Mesendoderm (in vitro differentiated cells): ENCODE data around the gene TAOK1.
"Not testable (repeated sequence)": the region's sequence is repeated elsewhere in the genome, so short reads cannot be mapped to it uniquely, and the experiment has no call there.

ENCODE experiments used
- DNase-seq: peaks from one replicate; pipeline ENCODE4 v3.0.0; 2013
- H2AK5ac ChIP-seq: 2 replicates; pipeline ENCODE4 v1.6.1; 2013; ENCODE audit warnings: low read length, inconsistent platforms
- H2BK120ac ChIP-seq: 2 replicates; pipeline ENCODE4 v1.6.1; 2013; ENCODE audit warnings: low read depth, mild to moderate bottlenecking, low read length, moderate library complexity, mixed read lengths
- H2BK15ac ChIP-seq: replicated peaks from 2 replicates; pipeline ENCODE4 v1.6.1; 2013; ENCODE audit warnings: low read depth, mild to moderate bottlenecking, moderate library complexity
- H2BK5ac ChIP-seq: 2 replicates; pipeline ENCODE4 v1.6.1; 2013; ENCODE audit warnings: low read length, inconsistent platforms
- H3K18ac ChIP-seq: 2 replicates; pipeline ENCODE4 v1.6.1; 2013; ENCODE audit warnings: mild to moderate bottlenecking, low read length, mixed read lengths
- H3K23ac ChIP-seq: one replicate; pipeline ENCODE4 v1.6.1; 2013; ENCODE audit warnings: low read length
- H3K27ac ChIP-seq: 2 replicates; pipeline ENCODE4 v1.5.1; 2013; ENCODE audit warnings: low read depth, mild to moderate bottlenecking, inconsistent platforms, low read length, moderate library complexity
- H3K27me3 ChIP-seq: 2 replicates; pipeline ENCODE4 v1.6.1; 2013; ENCODE audit warnings: low read length, control low read depth, mild to moderate bottlenecking, inconsistent platforms; ENCODE audit not compliant: insufficient read depth, poor library complexity
- H3K36me3 ChIP-seq: 2 replicates; pipeline ENCODE4 v1.6.1; 2013; ENCODE audit warnings: low read length, inconsistent platforms; ENCODE audit not compliant: control insufficient read depth, insufficient read depth
- H3K4ac ChIP-seq: one replicate; pipeline ENCODE4 v1.6.1; 2013; ENCODE audit warnings: low read depth, mild to moderate bottlenecking, low read length, moderate library complexity
- H3K4me1 ChIP-seq: 2 replicates; pipeline ENCODE4 v1.6.1; 2013; ENCODE audit warnings: low read depth, low read length, inconsistent platforms; ENCODE audit not compliant: control insufficient read depth
- H3K4me2 ChIP-seq: 2 replicates; pipeline ENCODE4 v1.6.1; 2013; ENCODE audit warnings: low read length
- H3K4me3 ChIP-seq: 2 replicates; pipeline ENCODE4 v1.5.1; 2013; ENCODE audit warnings: mild to moderate bottlenecking, low read length
- H3K56ac ChIP-seq: one replicate; pipeline ENCODE4 v1.6.1; 2013; ENCODE audit warnings: low read length
- H3K79me1 ChIP-seq: 2 replicates; pipeline ENCODE4 v1.6.1; 2013; ENCODE audit warnings: low read length, inconsistent platforms
- H3K79me2 ChIP-seq: 2 replicates; pipeline ENCODE4 v1.6.1; 2013; ENCODE audit warnings: mild to moderate bottlenecking, low read length; ENCODE audit not compliant: control insufficient read depth, insufficient read depth
- H3K9ac ChIP-seq: 2 replicates; pipeline ENCODE4 v1.6.1; 2013; ENCODE audit warnings: low read length, inconsistent platforms
- H4K5ac ChIP-seq: one replicate; pipeline ENCODE4 v1.6.1; 2013; ENCODE audit warnings: low read length
- H4K8ac ChIP-seq: one replicate; pipeline ENCODE4 v1.6.1; 2013; ENCODE audit warnings: low read depth, mild to moderate bottlenecking, control low read depth, low read length, moderate library complexity
- WGBS: extraction: QIAGEN DNeasy Blood & Tissue Kit; methylation state at CpG from one replicate; pipeline ENCODE4 v1.1.7; 2013; ENCODE audit warnings: low lambda C conversion rate, missing lambda C conversion rate; ENCODE audit not compliant: insufficient coverage; ENCODE audit errors: extremely low coverage; 5-methylcytosine and 5-hydroxymethylcytosine counted together

Gene TAOK1

DNA sequence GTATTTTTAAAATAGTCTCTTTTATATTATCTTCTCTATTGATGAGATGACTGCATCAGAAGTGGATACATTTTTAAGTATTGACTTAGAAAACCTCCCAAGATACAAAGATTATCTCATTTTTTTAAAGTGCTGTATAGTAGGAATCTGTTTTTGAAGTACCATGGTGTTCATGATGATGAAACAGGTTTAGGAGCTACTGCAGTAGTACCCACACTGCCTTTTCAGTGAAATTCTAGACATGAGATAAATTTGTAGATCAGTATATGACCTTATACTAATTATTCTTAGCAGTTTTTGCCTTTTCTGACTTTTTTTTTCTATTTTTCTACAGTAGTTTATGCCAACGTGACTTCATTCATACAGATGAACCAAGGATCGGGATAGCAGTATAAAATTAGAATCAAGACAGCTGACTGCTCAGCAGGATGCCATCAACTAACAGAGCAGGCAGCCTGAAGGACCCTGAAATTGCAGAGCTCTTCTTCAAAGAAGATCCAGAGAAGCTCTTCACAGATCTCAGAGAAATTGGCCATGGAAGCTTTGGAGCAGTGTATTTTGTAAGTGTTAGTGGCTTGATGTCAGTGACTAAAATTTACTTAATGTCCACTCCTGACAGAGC lies 61.1 kb downstream of the TAOK1 start:
- no peak overlapping the region for H3K4me3 ChIP-seq
- H2BK5ac ChIP-seq, result no peak overlapping the region
- no peaks in the 10 kb centered on the region for H3K36me3 ChIP-seq
- no peak overlapping the region for H3K18ac ChIP-seq
- no peak overlapping the region for H3K4ac ChIP-seq
- H3K9ac ChIP-seq, result no peak overlapping the region
- no peak overlapping the region for H3K23ac ChIP-seq
- WGBS, result no CpG with 5 or more reads among the region's 2 CpGs
- DNase-seq, result no peak
- peaks cover 5% of the 10 kb centered on the region for H3K79me1 ChIP-seq
- H2BK120ac ChIP-seq, result no peak overlapping the region
- H4K8ac ChIP-seq, result no peak overlapping the region
- H3K27ac ChIP-seq, result no peak overlapping the region
- H3K56ac ChIP-seq, result no peak overlapping the region
- H3K27me3 ChIP-seq, result no peaks in the 10 kb centered on the region
- H4K5ac ChIP-seq, result no peak overlapping the region
- peaks cover 22% of the 10 kb centered on the region for H3K79me2 ChIP-seq
- no peak overlapping the region for H2AK5ac ChIP-seq
- H3K4me1 ChIP-seq, result no peaks in the 10 kb centered on the region
- H3K4me2 ChIP-seq, result no peak overlapping the region
- no peak overlapping the region for H2BK15ac ChIP-seq

DNA sequence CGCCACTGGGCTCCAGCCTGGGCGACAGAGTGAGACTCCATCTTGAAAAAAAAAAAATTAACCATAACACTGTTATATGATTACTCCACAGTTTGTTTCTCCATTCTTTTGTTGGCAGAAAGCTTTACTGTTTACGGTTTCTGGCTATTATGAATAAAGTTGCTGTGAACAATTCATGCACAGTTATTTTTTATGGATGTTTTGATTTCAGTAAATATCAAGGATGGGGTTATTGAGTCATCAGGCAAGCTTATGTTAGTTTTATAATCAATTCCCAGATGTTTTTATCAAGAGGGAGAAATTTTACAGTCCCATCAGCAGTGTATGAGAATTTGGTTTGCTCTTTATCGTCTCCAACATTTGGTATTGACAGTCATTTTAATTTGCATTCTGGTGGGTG lies 67.9 kb downstream of the TAOK1 start:
- no CpG with 5 or more reads among the region's 4 CpGs for WGBS
- no peak overlapping the region for H2AK5ac ChIP-seq

DNA sequence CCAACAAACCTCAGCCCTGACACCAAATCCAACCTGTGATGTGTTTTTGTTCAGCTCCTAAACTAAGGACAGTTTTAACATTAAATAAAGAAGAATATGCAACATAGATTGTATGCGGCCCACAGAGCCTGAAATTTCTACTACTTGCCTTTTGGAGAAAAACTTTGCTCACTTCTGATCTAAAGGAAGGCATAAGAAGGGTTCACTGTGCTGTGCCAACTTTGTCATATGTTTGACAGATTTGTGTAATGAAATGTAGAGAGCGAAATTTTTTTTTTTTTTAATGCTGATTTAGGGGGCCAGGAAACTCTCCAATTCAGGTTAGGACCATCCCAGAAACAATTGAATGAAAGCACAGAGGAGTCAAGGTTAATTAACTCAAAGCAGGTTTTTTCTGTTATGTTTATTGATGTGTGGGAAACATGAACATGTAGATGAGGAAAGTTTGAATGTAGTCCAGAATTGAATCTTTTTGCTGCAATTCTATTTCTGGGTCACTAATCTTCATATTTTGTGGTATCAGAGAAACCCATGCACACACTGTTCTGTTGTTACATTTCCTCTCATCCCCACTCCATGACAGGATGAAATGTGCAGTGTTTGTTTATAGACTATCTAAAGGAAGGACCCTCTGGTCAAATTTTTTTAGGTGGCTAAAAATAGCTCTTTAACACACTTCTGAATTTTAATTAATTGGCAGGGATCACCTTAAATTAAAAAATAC lies 71.5 kb downstream of the TAOK1 start:
- H4K8ac ChIP-seq, result no peak overlapping the region
- WGBS, result no CpG with 5 or more reads among the region's 2 CpGs
- no peak overlapping the region for H3K27ac ChIP-seq
- no peak overlapping the region for H2BK15ac ChIP-seq
- H3K4ac ChIP-seq, result no peak overlapping the region
- H3K56ac ChIP-seq, result no peak overlapping the region
- H3K4me2 ChIP-seq, result no peak overlapping the region
- H4K5ac ChIP-seq, result no peak overlapping the region
- H2BK5ac ChIP-seq, result no peak overlapping the region
- H3K18ac ChIP-seq, result no peak overlapping the region
- no peak overlapping the region for H2BK120ac ChIP-seq
- H3K4me1 ChIP-seq, result no peaks in the 10 kb centered on the region
- no peak overlapping the region for H2AK5ac ChIP-seq
- H3K79me2 ChIP-seq, result peaks cover 10% of the 10 kb centered on the region
- no peaks in the 10 kb centered on the region for H3K79me1 ChIP-seq
- H3K36me3 ChIP-seq, result no peaks in the 10 kb centered on the region
- no peaks in the 10 kb centered on the region for H3K27me3 ChIP-seq
- DNase-seq, result no peak
- no peak overlapping the region for H3K23ac ChIP-seq
- H3K9ac ChIP-seq, result no peak overlapping the region
- no peak overlapping the region for H3K4me3 ChIP-seq

More for the DNA sequence above, 67.9 kb downstream of the TAOK1 start:
- Histone ChIP-seq H3K79me1 (no peaks in the 10 kb centered on the region), H3K9ac (no peak overlapping the region), H3K56ac (no peak overlapping the region), H3K4me2 (no peak overlapping the region), H2BK120ac (no peak overlapping the region), H2BK15ac (no peak overlapping the region), H3K27me3 (no peaks in the 10 kb centered on the region), H3K36me3 (no peaks in the 10 kb centered on the region), H3K23ac (no peak overlapping the region), H3K79me2 (peaks cover 18% of the 10 kb centered on the region), H3K4ac (no peak overlapping the region), H3K4me1 (no peaks in the 10 kb centered on the region), H4K5ac (no peak overlapping the region), H2BK5ac (no peak overlapping the region), H3K27ac (no peak overlapping the region), H4K8ac (no peak overlapping the region), H3K4me3 (no peak overlapping the region), H3K18ac (no peak overlapping the region)
- no peak for DNase-seq

DNA sequence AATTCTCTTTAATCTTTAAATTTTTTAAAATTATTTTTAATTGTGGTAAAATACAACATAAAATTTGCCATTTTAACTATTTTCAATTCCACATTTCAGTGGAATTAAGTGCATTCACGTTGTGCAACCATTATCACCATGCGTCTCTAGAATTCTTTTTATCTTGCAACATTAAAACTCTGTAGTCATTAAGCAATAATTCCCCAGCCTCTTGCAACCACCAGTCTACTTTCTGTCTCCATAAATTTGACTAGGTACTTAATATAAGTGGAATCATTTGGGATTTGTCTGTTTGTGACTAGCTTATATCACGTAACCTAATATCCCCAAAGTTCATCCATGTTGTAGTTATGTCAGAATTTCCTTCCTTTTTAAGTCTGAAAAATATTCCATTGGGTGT lies 79.1 kb downstream of the TAOK1 start:
- Histone ChIP-seq H3K4ac (no peak overlapping the region), H3K4me1 (no peaks in the 10 kb centered on the region), H3K18ac (no peak overlapping the region), H3K79me1 (no peaks in the 10 kb centered on the region), H2BK15ac (no peak overlapping the region), H2BK5ac (no peak overlapping the region), H4K8ac (no peak overlapping the region), H3K36me3 (no peaks in the 10 kb centered on the region), H4K5ac (no peak overlapping the region), H3K4me3 (no peak overlapping the region), H2BK120ac (no peak overlapping the region), H3K9ac (no peak overlapping the region), H3K27me3 (no peaks in the 10 kb centered on the region), H3K79me2 (no peaks in the 10 kb centered on the region), H2AK5ac (no peak overlapping the region), H3K56ac (no peak overlapping the region), H3K4me2 (no peak overlapping the region), H3K23ac (no peak overlapping the region), H3K27ac (no peak overlapping the region)
- WGBS, result no CpG with 5 or more reads among the region's 3 CpGs
- DNase-seq, result no peak

DNA sequence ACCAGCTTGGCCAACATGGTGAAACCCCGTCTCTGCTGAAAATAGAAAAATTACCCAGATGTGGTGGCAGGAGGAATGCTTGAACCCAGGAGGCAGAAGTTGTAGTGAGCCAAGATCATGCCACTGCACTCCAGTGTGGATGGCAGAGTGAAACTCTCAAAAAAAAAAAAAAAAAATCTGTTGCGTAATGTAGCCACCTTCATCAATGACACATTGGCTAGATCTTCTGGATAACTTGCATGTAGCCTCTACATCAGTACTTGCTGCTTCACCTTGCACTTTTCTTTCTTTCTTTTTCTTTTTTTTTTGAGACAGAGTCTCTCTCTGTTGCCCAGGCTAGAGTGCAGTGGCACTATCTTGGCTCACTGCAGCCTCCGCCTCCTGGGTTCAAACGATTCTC lies 83.3 kb downstream of the TAOK1 start:
- DNase-seq, H3K9ac ChIP-seq: not testable (repeated sequence)

More for the DNA sequence above, 83.3 kb downstream of the TAOK1 start:
- H2AK5ac ChIP-seq, H2BK15ac ChIP-seq, H4K5ac ChIP-seq, H3K79me2 ChIP-seq, H3K56ac ChIP-seq, H3K27ac ChIP-seq, H2BK5ac ChIP-seq, H3K23ac ChIP-seq, H3K4me2 ChIP-seq, H3K27me3 ChIP-seq, H4K8ac ChIP-seq, H2BK120ac ChIP-seq, H3K18ac ChIP-seq, H3K4me3 ChIP-seq, H3K36me3 ChIP-seq, H3K4ac ChIP-seq, H3K4me1 ChIP-seq, H3K79me1 ChIP-seq: not testable (repeated sequence)
- no CpG with 5 or more reads among the region's 4 CpGs for WGBS
